ENCODE measurements around the gene SMTN. TPM values are rescaled to one million over a fixed set of nuclear protein-coding genes. Genes with fewer than 3 reads are reported as not detected.
A peak's percentile ranks its signal among the peaks of the same experiment; 100 is the strongest.
"Not testable (repeated sequence)": the region's sequence is repeated elsewhere in the genome, so short reads cannot be mapped to it uniquely, and the experiment has no call there.

SMTN gene
- polyA plus RNA-seq, 1 of the 3 experiments (the other 2 are of a cell fraction) = 30.4 TPM

DNA sequence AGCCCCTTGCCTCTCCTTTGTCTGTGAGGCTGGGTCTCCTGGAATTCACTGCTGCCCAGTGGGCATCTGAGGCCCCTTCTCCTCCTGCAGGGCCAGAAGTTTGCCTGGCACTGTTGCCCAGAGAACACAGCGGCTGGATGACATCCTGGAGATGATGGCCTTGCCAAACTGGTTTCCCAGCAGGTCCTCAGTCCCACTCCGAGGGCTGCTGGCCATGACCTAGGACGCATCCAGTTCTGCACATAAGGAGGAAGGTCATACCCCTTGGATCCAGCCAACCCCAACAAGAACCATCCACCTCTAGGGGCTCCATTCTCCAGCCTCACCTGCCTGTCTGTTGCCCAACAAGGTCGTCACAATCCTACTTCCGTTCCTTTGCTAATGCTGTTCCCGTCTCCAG lies 3.4 kb upstream of the SMTN start (continued):
- TF ChIP-seq REST (IDR thresholded peaks at IDR 0.05; ENCODE audit: low read depth, low read length) = no peak
- TF ChIP-seq TCF12 (IDR thresholded peaks at IDR 0.05) = no peak

DNA sequence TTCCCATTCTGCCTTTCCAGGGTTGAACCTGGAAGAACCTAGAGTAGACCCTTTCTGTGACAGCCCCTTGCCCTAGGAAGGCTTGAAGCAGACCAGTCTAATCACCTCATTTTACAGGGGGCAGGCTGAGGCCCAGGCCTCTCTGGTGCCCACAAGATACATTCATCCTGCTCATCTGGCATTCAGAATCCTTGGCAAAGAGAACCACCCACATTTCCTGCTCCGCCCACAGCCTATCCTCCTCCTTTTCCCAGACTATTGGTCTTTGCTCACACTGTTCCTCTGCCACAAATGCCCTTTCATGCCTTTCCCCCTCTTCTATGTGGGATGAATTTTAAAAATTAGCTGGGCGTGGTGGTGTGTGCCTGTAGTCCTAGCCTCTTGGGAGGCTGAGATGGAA lies 2.7 kb upstream of the SMTN start:
- DNase-seq; H3K4me2 ChIP-seq; H3K27me3 ChIP-seq (ENCODE audit: insufficient read depth); H3K36me3 ChIP-seq (replicated peaks in 1 of 2; ENCODE audit: control insufficient read depth in 1 of 2, insufficient read depth in 2 of 2, low read length in 1 of 2); H4K20me1 ChIP-seq (ENCODE audit: insufficient read depth); H3K9ac ChIP-seq; H3F3A ChIP-seq (replicated peaks; ENCODE audit: insufficient read depth); H3K27ac ChIP-seq (ENCODE audit: low read depth in 2 of 2, low read length in 1 of 2); H3K9me3 ChIP-seq; POLR2A ChIA-PET; H3K4me3 ChIP-seq (ENCODE audit: low read depth in 2 of 2, low read length in 1 of 2); H3K9me2 ChIP-seq: not testable (repeated sequence)
- Histone ChIP-seq H2AFZ (ENCODE audit: low read depth) (peak overlapping the region; percentile 65; the same call in 1 of the 2 replicates), H3K4me1 (ENCODE audit: control insufficient read depth in 1 of 2, insufficient read depth in 2 of 2, low read depth in 1 of 2, low read length in 1 of 2) (peaks cover 12 to 23% of the 10 kb centered on the region in 2 experiments; a peak in 2 of 4 replicates), H3K79me2 (ENCODE audit: insufficient read depth) (peaks cover 21% of the 10 kb centered on the region)
- 85% methylated on average over 2 of the region's 2 CpGs for WGBS (ENCODE audit: low lambda C conversion rate)
- CTCF ChIA-PET = interaction anchor here (1.3 kb wide), 1 partner anchor 12 kb away, joined by 4 read pairs; no protein-coding TSS in a partner anchor

DNA sequence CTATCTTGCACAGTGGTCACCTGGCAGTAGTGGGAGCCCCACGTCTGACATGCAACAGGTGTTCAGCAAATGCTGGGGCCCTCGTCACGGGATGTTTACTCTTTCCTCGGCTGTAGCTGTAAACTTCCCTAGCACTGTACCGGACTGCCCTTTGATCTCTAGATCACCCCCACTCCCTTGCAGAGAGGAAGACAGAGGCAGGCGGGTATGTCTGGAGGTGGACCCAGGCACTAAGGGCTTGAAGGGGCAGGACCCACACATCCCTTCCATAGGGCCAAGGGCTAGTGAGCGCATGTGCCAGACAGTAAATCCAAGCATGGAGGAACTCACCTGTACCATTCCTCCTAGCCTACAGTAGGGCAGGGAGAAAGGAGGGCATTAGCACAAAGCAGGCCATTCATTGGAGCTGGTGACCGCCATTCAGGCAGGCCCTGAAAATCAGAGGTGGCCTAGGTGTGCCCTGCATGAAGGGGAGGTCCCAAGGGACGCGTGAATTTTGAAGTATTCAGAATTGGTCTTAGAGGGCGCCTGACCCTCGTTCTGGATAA lies 1.9 kb upstream of the SMTN start:
- POLR2A ChIA-PET = no interaction called here
- H3K4me3 ChIP-seq (ENCODE audit: low read depth in 2 of 2, low read length in 1 of 2) = no peak overlapping the region
- H3K27me3 ChIP-seq (ENCODE audit: insufficient read depth) = no peaks in the 10 kb centered on the region
- DNase-seq = peak; percentile 15
- no peak overlapping the region for H3K9ac ChIP-seq
- H3K9me3 ChIP-seq = no peaks in the 10 kb centered on the region
- no peak overlapping the region for H2AFZ ChIP-seq (ENCODE audit: low read depth)
- peaks cover 19 to 31% of the 10 kb centered on the region in 2 experiments; a peak in 2 of 4 replicates for H3K4me1 ChIP-seq (ENCODE audit: control insufficient read depth in 1 of 2, insufficient read depth in 2 of 2, low read depth in 1 of 2, low read length in 1 of 2)
- WGBS (ENCODE audit: low lambda C conversion rate) = 94% methylated on average over 11 of the region's 12 CpGs
- TF ChIP-seq SIN3A (IDR thresholded peaks at IDR 0.05; ENCODE audit: borderline replicate concordance, low read depth, low read length) (no peak), PBX3 (IDR thresholded peaks at IDR 0.05) (peak; percentile 33)
- H3K27ac ChIP-seq (ENCODE audit: low read depth in 2 of 2, low read length in 1 of 2) = no peak overlapping the region
- no peaks in the 10 kb centered on the region for H3F3A ChIP-seq (replicated peaks; ENCODE audit: insufficient read depth)
- CTCF ChIA-PET = interaction anchor here (0.6 to 1.3 kb wide), 2 partner anchors 11 to 103 kb away, joined by 3 to 4 read pairs; no protein-coding TSS in a partner anchor
- no peak overlapping the region for H3K4me2 ChIP-seq
- no peaks in the 10 kb centered on the region for H3K36me3 ChIP-seq (replicated peaks in 1 of 2; ENCODE audit: control insufficient read depth in 1 of 2, insufficient read depth in 2 of 2, low read length in 1 of 2)
- H3K79me2 ChIP-seq (ENCODE audit: insufficient read depth) = peaks cover 29% of the 10 kb centered on the region
- H4K20me1 ChIP-seq (ENCODE audit: insufficient read depth) = no peaks in the 10 kb centered on the region
- no peaks in the 10 kb centered on the region for H3K9me2 ChIP-seq

Data from SK-N-SH (cell line).